RPMI8226 (cell line): ENCODE results near the gene CA4.
"Not testable (repeated sequence)": the region's sequence is repeated elsewhere in the genome, so short reads cannot be mapped to it uniquely, and the experiment has no call there.

Experiments used
- DNase-seq: peaks from one replicate; pipeline ENCODE4 v3.0.0-alpha.2; 2015

The CA4 gene

DNA sequence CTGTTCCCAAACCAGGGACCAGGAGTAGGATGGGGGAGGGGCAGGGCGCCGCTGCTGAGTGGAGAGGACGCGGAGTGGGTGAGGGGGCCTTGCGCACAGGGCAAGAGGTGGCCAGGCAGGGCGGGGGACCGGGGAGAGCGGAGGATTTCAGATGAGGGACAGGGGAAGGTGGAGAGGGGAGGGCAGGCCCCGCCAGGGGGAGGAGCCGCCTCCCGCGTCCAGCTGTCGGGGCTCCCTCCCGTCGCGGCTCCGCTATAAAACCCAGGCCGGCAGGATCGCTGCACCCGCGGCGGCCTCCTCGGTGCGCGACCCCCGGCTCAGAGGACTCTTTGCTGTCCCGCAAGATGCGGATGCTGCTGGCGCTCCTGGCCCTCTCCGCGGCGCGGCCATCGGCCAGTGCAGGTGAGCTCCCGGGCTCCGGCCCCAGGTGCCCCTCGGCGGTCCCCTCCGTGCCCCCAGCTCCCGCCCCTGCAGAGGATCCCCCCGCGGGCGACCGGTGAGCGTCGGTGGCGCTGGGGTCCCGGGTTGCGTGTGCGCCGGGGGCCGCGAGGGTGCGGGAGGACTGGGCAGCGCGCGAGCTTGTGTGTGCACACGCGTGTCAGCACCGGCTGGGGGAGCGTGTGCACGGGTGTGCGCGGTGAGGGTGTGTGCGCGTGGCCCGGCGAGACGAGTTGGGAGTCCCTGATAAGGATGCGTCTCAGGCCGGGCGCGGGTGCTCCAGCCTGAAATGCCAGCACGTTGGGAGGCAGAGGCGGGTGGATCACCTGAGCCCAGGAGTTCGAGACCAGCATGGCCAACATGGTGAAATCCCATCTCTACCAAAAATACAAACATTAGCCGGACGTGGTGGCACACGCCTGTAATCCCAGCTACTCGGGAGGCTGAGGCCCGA, at the start of gene CA4:
TSS of gene CA4 (plus strand) at position 283 of the 892 bp plus-strand sequence. CDS start at position 345, 62 bp downstream.
- DNase-seq = no peak

DNA sequence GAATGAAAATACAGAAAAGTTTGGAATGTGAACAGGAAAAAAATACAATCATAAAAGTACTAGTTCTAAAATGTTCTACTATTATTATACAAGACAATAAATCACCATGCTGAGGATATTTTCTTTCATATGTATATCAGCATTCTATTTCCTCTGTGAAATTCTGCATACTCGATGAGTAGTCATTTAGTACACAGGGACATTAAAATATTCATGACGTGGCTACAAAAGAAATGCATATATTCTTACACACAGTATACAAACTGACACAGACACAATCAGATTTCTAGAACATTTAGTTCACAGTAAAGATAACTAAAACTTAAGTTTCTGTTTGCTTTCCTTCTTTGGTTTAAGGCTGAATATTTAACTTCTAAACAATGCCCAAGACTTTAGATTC, 49.2 kb upstream of the CA4 start:
- not testable (repeated sequence) for DNase-seq

DNA sequence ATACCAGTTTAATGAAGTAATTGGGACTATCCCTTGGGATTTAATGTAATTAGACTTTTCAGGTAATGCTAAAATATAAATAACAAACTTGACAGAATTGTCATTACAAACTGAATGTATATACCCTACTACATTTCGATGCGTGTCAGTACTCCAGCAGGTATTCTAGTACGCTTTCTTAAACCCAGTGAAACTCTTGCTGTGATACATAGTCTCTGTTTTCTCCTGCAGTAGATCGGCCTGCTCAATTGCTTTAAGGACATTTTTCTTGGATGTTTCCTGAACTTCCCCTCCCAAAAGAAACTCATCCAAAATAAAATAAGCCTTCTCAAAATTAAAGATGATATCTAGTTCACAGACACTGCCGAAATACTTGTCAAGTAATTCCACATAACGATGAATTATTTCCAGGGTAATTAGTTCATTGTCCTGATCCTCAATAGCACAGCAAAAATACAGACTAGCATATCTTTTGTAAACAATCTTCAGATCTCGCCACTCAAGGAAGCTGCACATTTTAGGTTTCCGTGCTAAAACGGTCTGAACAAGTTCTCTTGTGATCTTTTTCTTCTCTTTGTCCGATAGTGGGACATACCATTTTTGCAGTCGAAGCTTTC, 47.6 kb upstream of the CA4 start:
- not testable (repeated sequence) for DNase-seq

DNA sequence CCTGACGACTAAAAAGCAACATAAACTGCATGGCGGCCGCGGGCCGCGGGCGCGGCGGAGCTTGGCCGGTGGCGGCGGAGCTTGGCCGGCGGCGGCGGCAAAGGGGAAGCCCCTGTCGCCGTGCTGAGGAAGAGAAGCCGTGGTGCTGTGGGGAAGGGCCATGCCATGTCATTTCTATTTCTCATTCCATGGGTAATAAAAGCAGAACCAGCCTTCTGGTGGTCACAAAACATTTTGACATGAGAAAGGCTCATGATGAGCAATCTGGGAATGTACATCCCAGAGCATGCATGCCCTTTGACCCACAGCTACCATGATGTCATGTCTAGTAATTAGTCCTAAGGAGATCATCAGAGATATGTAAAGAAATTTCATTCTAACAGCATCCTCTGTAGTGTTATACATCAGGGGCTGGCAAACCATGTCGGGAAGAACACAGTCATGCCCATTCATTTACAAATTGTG, 47.1 kb upstream of the CA4 start:
- DNase-seq = no peak

DNA sequence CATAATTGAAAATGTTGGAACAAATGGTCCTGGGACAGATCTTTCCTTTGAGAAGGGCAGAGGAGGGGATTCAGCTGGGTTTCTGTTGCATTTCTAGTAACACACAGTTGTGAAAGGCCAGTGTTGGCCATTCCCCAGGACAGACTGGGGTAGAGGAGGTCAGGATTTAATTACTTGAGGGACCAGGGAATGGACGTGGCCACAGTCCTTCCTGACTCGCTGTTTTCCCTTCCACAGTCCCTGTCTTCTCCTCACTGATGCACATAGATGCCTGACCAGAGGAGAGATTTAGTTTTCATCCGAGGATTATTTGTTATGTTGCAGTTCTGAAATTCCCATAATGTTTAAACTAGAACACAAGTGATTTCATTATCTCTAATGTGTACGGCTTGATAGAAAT, 45.8 kb upstream of the CA4 start:
- DNase-seq = no peak

DNA sequence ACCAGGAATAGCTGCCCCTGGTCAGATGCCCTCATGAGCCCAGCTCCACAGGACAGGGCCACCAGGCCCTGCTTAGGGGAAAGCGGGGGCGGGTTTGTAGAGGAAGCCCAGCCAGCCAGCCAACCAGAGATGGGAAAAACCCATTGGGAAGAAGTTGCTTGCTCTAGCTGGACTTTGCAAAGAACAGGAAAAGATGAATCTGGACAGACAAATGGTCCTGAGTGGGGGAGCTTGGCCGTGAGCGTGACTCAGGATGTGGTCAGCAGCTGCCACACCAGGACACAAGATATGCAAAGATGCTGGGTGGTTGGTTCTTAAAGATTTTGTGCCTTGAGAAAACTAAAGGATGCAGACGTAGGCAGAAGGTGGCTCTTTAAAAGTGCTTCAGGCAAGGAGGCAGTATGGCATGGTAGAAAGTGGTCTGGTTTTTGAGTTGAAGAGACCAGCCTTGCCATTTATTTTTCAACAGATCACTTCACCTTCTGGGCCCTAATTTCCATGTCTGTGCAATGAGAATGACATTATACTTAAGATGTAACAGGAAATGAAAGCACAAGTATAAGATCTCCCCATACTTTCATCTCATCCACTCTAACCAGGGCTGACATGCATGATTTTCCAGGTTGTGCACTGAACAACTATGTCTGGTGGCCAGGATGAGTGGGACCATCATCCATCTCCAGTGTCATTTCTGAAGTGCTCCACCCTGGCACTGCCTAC, 43.3 kb upstream of the CA4 start:
- DNase-seq = no peak

DNA sequence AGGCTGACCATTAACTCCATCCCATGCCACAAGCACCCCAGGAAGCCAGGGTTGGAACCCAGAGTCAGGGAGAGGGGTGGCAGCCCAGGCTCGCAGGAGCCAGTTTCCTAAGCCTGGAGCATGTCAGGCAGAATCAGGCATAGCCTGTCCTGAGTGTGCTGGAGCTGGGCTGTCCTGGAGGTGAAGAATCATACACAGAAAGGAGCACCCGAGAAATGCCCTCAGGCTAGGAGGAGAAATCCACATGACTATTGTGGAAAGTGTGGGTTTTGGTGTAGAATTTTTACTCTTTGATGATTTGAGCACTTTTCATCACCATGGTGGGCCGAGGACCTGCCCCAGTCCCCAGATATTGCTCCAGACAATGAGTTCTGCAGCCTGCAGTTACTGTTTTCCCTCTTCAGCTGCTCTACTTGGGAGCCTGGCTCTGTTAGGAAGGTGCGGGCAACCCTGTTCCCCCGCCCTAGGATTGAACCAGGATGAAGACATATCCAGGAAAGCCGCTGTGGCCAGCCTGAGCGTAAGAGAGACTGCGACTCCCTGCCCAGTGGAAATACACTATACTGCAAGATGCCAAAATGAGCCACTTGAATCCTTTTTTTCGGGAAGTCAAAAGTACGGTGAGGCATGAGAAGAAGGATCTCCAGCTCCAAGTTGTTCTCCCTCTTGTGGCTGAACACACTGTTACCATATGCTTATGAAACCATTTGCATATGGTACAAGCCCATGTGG, 42.1 kb upstream of the CA4 start:
- DNase-seq = no peak

DNA sequence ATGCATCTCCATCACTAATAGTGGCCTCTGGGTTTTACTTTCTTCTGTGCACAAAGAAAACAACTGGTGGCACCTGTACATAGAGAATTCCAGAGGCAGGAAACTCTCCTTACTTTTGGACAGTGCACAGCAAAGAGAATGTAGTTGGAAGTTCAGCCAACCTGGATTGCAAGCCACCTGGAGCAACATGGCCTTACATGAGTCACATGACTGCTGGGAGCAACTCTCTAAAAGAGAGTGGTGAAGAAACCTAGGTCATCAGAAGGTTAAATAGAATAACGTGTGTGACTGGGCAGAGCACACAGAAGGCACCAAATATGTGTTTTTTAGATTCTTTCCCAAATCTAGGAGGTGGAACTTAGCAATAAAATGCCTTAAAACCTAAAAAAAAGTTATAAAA, 41.5 kb upstream of the CA4 start:
- not testable (repeated sequence) for DNase-seq

DNA sequence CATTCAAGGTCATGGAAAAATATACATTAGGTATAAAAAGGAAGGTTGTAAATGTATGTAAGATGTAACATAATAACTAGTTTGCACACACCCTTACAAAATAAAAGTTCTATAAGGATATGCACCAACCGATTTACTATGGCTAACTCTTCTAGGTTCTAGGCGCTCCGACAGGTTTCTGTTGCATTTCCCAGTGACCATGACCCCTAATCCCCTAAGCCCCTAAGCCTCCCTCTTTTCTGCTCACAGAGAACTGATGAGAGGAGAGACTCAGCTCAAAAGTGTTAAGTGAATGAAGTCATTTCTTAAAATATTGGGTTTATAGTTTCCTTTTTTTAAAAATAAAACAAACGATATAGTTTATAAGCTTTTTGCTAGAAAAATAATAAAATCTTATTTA, 41.1 kb upstream of the CA4 start:
- no peak for DNase-seq

DNA sequence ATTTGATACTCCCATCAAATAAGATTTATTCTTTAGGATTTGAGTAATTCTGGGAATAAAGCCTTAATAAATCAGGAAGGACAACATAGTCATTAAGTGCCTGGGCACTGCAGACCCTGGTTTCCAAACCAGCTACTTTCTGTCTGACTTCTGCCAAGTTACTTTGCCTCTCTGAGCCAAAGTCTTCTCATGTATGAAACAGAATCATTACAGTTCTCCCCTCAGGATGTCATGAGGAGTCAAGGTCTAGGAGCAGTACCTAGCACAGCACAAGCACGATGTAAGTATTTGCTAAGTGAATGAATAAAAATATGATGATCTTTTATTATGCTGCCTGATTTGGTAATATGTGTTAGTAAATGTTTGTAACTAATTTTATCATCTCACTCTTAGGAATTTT, 40.6 kb upstream of the CA4 start:
- no peak for DNase-seq

DNA sequence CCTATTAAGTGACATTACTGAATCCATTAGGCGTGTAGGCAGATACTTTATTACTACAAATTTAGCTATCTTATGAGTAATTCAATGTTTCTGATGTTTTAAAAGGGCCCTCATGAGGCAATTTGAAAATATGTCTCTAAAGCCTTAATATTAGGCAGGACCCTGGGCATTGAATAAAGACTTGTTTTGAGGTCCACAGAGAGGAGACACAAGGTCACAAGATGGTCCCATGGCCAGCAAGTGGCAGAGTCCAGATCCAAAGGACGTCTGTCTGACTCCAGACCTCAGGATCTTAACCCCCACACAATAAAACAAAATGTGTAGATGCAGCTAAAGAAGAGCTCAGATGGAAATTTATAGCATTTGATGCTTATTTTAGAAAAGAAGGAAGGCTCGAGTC, 39.2 kb upstream of the CA4 start:
- no peak for DNase-seq

DNA sequence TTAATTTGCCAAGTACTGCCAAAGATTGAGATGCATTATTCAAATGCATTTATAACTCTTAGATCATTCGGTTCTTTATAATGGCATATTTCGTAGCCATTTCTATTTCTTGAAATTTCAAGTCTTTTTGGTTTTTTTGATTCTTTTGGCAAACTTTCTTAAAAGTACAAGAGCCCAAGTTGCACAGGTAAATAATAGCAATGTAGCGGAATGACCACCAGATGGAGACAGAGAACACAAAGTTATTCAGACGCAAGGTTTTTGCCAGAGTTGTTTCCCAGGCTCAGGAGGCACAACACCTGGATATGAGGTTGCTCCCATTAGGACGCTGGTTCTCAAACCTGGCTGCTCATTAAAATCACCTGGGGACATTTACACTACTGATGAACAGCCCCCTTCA, 38.1 kb upstream of the CA4 start:
- not testable (repeated sequence) for DNase-seq

DNA sequence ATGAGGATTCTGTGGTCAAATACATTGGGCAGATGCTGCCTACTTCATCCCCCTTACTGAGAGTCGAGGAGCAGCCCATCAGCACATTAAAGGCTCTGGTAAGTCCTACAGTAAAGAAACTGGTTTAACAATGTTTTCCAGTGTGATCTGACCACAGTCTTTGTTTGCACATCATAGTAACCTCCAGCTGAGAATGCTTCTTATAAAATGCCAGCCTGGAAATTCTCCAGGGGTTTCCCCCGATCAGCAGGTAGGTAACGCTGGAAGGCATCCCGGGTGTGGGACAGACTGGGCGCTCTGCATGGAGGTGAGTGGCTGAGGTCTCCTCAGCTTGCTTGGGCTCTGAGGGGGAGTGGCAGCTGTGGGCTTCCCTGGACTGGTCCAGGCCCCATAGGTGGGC, 34.4 kb upstream of the CA4 start:
- DNase-seq = not testable (repeated sequence)

DNA sequence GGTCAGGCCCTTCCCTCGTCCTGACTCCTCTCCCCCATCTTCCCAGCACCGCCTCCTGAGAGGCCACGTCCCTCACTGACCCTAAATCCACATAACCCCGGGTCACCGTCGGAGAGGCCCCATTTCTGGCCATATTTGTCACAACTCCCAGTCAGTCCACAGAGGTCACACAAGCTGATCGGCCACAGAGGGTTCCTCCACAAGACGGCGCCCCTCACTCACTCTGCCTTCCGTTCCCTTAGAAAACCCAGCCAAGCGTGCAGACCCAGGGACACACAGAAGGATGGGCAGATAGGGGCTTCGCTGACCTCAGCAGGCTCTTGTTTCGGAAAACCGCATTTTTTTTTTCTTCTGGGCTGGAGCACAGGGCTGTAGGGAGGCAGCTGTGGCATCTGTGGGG, 33.6 kb upstream of the CA4 start:
- DNase-seq = not testable (repeated sequence)

DNA sequence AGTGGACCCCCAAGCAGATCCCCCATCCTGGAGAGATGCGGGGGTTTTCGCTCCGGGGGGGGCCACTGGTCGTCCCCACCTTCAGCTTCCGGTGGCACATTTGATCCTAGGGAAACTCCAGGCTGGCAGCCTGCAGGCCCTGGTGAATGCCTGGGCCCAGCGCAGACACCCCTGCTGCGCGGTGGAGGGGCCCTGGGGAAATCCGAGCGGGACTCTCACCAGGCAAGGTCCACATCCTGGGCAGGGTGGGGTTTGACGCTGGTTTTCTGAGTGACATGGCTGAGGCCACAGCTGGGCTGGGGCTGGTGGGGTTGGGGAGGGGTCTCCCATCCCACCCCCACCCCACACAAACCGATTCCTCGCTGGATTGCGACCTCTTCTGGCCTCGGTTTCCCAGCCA, 30.6 kb upstream of the CA4 start:
- DNase-seq = not testable (repeated sequence)

DNA sequence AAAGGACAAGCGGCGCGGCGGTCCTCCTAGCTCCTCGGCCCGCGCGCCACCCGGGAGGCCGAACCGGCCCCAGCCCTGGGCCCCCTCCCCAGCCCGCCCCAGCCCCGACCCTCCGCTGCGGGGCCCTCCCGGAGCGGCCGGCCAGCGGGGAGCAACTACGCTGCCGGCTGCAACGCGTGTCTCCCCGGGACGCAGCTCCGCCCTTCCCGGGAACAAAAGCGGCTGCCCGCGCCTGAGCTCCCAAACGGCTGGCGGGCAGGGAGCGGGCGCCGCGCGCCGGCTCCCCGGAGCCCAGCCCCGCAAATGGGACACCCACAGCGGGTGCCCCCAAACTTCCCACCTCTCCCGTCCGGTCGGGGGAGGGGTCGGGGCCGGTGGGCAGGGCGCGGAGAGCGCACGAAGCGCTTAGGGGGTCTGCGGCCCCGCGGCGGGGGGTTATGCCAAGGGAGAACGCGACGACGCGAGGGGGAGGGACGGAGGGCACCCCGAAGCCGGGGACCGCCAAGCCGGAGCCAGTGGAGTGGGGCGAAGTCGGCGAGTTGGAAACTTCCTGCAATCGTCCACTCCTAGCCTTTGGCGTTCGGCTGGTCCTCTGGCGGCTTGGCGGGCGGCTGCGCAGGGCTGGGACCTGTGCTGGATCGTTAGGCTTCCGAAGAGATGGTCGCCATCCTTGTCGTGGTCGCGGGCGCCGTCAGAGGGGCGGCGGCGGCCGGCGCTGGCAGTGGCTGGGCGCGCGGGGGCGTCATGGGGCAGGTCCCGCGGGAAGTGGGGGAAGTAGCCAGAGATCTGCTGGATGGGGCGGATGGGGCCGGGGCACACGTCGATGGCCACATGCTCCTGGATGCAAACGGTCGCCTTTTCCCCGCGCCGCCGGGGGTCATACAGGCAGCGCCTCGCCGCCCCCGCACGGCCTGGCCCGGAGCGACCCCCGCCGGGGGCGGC, 29.7 kb upstream of the CA4 start:
- not testable (repeated sequence) for DNase-seq

DNA sequence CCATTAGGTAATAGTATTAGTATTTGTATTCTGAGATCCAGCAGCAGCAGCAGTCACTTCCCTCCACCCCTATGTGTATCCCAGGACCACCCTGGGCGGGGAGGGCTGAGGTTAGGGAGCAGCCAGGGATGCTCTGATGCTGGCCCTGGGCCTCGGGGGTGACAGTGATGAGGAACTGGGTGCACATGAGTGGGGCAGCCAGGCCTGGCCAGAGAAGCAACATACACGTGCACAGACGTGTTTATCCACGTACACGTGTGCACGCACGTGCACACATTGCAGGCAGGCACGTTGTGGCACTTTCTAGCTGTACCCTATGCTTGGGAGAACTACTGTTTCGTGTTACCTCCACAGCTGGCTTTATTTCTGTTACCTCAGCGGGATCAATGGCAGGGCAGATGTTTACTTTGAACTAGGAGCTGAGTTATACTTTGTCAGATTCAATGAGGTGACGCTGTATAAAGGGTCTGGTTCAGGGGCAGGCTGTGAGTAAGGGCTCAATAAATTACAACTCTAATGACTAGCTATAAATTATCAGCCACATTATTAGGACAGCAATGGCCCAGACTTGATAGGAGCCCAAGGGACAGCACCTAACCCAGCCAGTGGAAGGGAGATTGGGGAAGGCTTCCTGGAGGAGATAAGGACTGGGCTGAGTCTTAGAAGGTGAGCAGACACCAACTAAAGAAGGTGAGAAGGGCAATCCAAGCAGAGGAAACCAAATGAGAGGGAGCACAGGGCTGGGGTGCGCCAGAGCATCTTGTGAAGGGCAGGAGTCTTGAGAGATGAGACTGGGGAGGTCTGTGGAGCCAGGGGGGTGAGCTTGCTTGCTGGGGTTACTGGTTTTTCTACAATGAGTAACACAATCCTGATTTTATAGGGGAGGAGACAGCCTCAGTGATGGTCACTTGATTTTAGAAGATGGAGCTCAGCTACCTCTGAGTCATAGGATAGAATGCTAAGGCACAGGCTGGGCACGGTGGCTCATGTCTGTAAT, 22.4 kb upstream of the CA4 start:
- no peak for DNase-seq

DNA sequence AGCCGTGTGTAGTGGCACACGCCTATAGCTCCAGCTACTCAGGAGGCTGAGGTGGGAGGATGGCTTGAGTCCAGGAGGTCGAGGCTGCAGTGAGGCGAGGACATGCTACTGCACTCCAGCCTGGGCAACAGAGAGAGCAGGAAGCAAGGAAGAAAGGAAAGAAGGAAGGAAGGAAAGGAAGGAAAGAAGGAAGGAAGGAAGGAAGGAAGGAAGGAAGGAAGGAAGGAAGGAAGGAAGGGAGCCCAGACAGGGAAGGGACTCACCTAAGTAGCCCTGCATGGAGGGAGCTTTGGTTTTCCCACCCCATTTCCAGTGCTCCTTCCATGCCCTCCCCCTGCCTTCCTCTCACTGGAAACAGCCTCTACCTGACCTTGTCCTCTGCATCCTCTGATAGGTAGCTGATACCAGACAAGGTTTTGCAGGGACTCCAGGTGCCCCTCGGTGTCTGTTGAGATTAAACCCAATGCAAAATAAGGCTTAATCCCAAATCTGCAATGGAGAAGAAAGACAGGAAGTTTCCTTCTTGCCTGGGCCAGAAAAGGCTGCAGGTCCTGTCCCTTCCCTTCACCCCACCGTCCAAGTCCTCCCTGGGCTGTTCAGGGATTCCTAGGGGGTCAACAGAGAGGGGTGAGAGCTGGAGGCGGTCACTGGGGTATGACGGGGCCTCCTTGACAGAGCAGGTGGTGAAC, 21.5 kb upstream of the CA4 start:
- DNase-seq = no peak

DNA sequence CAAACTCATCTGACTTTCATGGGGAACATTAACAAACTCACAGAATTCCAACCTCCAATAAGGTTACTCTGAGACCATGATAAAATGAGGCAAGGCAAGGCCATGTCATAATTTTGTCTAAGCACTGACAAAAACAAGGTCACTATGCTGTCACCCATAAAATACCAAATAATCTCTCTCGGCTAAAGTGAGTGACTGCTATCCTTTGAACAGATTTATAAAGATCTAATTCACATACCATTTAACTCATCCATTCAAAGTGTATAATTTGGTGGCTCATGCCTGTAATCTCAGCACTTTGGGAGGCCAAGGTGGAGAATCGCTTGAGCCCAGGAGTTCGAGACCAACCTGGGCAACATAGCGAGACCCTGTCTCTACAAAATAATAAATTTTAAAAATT, 20.6 kb upstream of the CA4 start:
- DNase-seq = no peak

DNA sequence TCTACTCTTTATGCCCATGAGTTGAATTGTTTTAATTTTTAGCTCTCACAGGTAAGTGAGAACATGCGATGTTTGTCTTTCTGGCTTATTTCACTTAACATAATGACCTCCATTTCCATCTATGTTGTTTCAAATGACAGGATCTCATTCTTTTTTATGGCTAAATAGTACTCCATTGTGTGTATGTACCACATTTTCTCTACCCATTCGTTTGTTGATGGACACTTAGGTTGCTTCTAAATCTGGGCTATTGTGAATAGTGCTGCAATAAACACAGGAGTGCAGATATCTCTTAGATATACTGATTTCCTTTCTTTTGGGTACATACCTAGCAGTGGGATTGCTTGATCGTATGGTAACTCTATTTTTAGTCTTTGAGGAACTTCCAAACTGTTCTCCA, 19.3 kb upstream of the CA4 start:
- DNase-seq = no peak
